Stomach smooth muscle (tissue), 2 donors: ENCODE data around the gene CLEC4G.

Experiments
- H3K27ac ChIP-seq: one replicate; pipeline ENCODE4 v1.7.0; 2013; ENCODE audit warnings: mild to moderate bottlenecking, low read length, inconsistent platforms
- H3K27me3 ChIP-seq, 2 donors: one replicate each; pipeline ENCODE4 v1.7.0; 2013; ENCODE audit warnings: low read length in 2 of 2; ENCODE audit not compliant: insufficient read depth in 2 of 2, control insufficient read depth in 1 of 2
- H3K36me3 ChIP-seq, 2 donors: one replicate each; pipeline ENCODE4 v1.7.0; 2013; ENCODE audit warnings: low read length in 2 of 2; ENCODE audit not compliant: control insufficient read depth in 2 of 2, insufficient read depth in 2 of 2
- H3K4me1 ChIP-seq: one replicate; pipeline ENCODE4 v1.7.0; 2013; ENCODE audit warnings: low read length; ENCODE audit not compliant: control insufficient read depth, insufficient read depth
- H3K4me3 ChIP-seq, 2 donors: one replicate each; pipeline ENCODE4 v1.7.0; 2013; ENCODE audit warnings: low read length in 2 of 2
- H3K9ac ChIP-seq, 2 donors: one replicate each; pipeline ENCODE4 v1.7.0; 2013; ENCODE audit warnings: low read length in 2 of 2, mild to moderate bottlenecking in 1 of 2
- H3K9me3 ChIP-seq, 2 donors: one replicate each; pipeline ENCODE4 v1.7.0; 2013; ENCODE audit warnings: low read length in 2 of 2; ENCODE audit not compliant: control insufficient read depth in 2 of 2
- donor health status: healthy.
- donor health status: Pancreatic carcinoma.

CLEC4G gene, protein sequence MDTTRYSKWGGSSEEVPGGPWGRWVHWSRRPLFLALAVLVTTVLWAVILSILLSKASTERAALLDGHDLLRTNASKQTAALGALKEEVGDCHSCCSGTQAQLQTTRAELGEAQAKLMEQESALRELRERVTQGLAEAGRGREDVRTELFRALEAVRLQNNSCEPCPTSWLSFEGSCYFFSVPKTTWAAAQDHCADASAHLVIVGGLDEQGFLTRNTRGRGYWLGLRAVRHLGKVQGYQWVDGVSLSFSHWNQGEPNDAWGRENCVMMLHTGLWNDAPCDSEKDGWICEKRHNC

DNA sequence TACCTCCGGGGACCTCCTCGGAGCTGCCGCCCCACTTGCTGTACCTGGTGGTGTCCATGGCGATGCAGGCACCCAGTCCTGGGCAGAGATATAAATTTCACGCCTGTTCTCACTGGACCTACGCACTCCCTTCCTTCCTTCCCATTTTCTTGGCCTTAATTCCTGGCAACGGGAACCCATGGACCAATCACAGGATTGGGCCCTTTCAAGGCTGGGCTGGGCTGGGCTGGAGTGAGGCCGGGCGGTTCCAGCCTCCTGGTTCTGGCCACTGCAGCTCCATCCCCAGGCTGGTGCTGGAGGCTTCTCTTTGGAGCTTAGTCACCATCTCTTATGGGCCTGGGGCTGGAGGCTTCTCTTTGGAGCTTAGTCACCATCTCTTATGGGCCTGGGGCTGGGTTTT, at the start of gene CLEC4G:
Gene CLEC4G (minus strand): TSS at position 66 of the 400 bp plus-strand sequence. CDS start 8 bp downstream, at position 58.
- H3K4me3 ChIP-seq = no peak within 1 kb of the TSS
- no peak within 1 kb of the TSS for H3K27ac ChIP-seq
- H3K36me3 ChIP-seq = no peaks in the 10 kb centered on the region
- no peak within 1 kb of the TSS for H3K9ac ChIP-seq
- no peaks in the 10 kb centered on the region for H3K9me3 ChIP-seq
- H3K27me3 ChIP-seq = peaks cover 29 to 42% of the 10 kb centered on the region in 2 donors
- H3K4me1 ChIP-seq = peaks cover 3% of the 10 kb centered on the region

DNA sequence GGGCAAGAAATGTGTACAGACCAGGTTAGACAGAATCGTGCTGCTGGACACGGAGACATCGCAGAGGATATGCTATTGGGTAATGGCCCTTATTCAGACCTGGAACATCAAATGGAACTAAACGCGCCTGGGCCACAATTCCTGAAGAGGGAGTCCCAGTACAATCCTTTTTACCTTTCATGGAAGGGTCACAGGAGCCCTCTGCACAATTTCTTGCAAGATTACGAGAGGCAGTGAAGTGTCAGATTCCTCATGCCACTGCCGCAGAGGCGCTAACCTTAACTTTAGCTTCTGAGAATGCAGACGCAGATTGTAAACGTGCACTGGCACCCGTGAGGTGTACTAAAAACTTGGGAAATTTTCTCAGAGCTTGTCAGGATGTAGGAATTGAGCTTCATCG, 49.2 kb upstream of the CLEC4G start:
- Histone ChIP-seq H3K36me3 (no peaks in the 10 kb centered on the region), H3K4me1 (no peaks in the 10 kb centered on the region), H3K27ac (no peak overlapping the region), H3K9ac (no peak overlapping the region), H3K27me3 (peaks cover 14 to 25% of the 10 kb centered on the region in 2 donors), H3K4me3 (no peak overlapping the region), H3K9me3 (no peaks in the 10 kb centered on the region)

DNA sequence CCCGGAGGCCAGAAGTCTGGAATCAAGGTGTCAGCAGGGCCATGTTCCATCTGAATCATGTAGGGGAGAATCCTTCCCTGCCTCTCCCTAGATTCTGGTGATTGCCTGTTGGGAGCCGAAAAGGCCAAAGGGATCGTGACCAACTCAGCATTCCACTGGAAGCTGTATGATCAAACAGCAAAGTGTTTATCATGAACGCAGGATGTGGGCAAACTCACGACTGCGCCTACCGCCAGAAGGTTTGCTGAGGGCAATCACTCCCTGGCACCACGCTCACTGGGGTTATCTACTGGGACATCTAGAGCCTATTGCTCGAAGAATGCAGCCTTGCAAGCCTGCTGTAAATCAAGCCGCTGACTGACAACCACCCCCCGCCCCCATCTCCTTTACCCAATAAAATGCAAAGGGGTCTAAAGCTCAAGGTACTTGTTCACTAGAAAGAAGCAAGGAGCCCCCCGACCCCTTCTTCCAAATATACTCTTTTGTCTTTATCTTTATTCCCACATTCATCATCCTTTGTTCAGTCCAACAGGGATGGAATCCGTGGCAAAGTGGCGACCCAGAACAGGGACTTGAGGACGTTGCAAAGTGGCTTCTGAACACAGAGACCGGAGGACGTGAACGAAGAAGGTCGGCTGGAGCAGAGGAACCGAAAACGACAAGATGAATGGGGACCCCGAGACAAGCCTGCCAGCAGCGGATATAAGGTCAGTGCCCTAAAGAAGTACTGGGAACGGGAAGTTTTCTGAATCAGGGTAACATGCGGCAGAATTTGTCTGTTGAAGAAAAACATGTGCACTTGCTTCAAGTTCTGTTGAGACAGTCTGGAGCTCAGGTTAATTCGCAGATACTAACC, 47.9 kb upstream of the CLEC4G start:
- no peaks in the 10 kb centered on the region for H3K4me1 ChIP-seq
- H3K9ac ChIP-seq = no peak overlapping the region
- H3K27me3 ChIP-seq = peaks cover 13 to 25% of the 10 kb centered on the region in 2 donors
- no peak overlapping the region for H3K4me3 ChIP-seq
- H3K36me3 ChIP-seq = no peaks in the 10 kb centered on the region
- no peaks in the 10 kb centered on the region for H3K9me3 ChIP-seq
- H3K27ac ChIP-seq = no peak overlapping the region

DNA sequence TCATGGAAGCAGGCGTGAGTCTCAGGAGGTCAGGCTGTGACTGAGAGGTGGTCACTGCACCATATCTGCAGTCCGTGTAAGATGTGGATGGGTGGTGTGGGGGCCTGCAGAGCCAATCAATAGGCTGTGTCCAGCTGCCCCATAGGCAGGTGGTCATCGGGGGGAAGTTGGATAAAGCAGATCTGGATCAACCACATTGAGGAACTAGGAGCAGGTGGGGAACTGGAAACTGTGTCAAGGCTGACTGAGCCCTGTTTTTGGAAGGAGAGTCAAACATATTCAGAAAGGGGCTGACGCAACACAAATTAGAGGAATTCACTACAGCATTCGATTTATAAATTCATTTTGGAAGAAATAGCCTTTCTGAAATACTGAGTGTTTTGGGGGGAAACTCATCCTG, 46.2 kb upstream of the CLEC4G start:
- Histone ChIP-seq H3K27ac (no peak overlapping the region), H3K4me3 (no peak overlapping the region), H3K9me3 (no peaks in the 10 kb centered on the region), H3K36me3 (no peaks in the 10 kb centered on the region), H3K4me1 (no peaks in the 10 kb centered on the region), H3K9ac (no peak overlapping the region), H3K27me3 (peaks cover 8 to 18% of the 10 kb centered on the region in 2 donors)

DNA sequence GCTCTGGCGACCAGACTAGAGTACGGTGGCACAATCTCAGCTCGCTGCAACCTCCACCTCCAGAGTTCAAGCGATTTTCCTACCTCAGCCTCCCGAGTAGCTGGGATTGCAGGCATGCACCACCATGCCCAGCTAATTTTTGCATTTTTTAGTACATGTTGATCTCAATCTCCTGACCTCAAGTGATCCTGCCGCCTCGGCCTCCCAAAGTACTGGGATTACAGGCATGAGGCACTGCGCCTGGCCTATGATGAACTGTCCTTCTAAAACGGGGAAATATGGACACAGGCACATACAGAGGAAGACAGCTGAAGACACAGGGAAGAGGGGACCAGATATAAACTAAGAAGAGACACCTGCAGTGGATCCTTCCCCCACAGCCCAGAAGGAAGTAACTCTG, 43.9 kb upstream of the CLEC4G start:
- H3K9ac ChIP-seq = no peak overlapping the region
- no peak overlapping the region for H3K27ac ChIP-seq
- no peaks in the 10 kb centered on the region for H3K9me3 ChIP-seq
- no peaks in the 10 kb centered on the region for H3K4me1 ChIP-seq
- H3K27me3 ChIP-seq = peaks cover 6 to 10% of the 10 kb centered on the region in 2 donors
- H3K4me3 ChIP-seq = no peak overlapping the region
- no peaks in the 10 kb centered on the region for H3K36me3 ChIP-seq

DNA sequence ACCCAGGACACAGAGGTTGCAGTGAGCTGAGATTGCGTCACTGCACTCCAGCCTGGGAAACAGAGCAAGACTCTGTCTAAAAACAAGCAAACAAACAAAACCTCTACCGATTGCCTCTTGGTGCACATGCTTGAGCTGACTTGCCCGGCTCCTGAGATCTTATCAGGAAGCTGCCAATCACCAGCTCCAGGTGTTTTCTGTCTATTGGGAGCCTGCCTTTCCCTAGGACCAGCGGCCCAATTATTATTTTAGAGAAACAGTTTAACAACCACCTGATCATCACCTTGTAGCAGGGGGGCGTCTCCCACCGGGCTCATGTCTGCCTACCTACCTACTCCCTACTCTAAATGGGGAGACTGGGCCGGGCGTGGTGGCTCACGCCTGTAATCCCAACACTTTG, 41.9 kb upstream of the CLEC4G start:
- Histone ChIP-seq H3K9ac (no peak overlapping the region), H3K27ac (no peak overlapping the region), H3K4me1 (no peaks in the 10 kb centered on the region), H3K27me3 (peaks cover 0 to 6% of the 10 kb centered on the region in 2 donors), H3K9me3 (no peaks in the 10 kb centered on the region), H3K36me3 (no peaks in the 10 kb centered on the region), H3K4me3 (no peak overlapping the region)

DNA sequence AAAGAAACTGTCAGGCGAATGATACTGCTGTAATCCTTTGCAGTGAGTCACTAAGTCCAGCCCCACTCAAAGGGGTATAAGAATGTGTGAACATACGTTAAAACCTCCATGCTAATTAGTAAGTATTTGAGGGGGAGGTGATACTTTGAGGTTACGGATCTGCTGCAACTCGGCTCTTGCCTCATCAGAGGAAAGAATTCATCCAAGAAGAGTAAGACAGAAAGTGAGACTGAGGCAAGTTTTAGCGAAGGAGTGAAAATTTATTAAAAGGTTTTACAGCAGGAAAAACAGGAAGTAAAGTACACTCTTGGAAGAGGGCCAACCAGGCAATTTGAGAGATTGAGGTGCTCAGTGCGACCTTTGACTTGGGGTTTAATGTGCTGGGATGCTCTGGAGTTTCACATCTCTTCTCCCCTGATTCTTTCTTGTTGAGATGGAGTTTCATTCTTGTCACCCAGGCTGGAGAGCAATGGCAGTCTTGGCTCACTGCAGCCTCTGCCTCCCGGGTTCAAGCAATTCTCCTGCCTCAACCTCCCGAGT, 40.9 kb upstream of the CLEC4G start:
- H3K36me3 ChIP-seq = no peaks in the 10 kb centered on the region
- H3K4me3 ChIP-seq = no peak overlapping the region
- no peaks in the 10 kb centered on the region for H3K4me1 ChIP-seq
- H3K27me3 ChIP-seq = peaks cover 0 to 4% of the 10 kb centered on the region in 2 donors
- H3K9me3 ChIP-seq = no peaks in the 10 kb centered on the region
- H3K27ac ChIP-seq = no peak overlapping the region
- H3K9ac ChIP-seq = no peak overlapping the region

DNA sequence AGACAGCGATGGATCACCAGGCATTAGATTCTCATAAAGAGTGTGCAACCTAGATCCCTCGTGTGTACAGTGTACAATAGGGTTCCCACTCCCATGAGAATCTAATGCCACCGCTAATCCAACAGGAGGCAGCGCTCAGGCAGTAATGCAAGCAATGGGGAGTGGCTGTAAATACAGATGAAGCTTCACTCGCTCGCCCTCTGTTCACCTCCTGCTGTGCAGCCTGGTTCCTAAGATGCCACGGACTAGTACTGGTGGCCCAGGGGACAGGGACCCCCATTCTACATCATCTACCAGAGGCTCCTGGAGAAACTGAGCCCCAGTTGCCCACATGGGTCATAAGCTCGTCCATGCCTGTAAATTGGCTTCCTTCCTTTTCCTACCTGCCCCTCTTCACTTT, 39.2 kb upstream of the CLEC4G start:
- Histone ChIP-seq H3K9ac (no peak overlapping the region), H3K9me3 (no peaks in the 10 kb centered on the region), H3K27ac (no peak overlapping the region), H3K36me3 (no peaks in the 10 kb centered on the region), H3K27me3 (peaks cover 0 to 9% of the 10 kb centered on the region in 2 donors), H3K4me1 (no peaks in the 10 kb centered on the region), H3K4me3 (no peak overlapping the region)

DNA sequence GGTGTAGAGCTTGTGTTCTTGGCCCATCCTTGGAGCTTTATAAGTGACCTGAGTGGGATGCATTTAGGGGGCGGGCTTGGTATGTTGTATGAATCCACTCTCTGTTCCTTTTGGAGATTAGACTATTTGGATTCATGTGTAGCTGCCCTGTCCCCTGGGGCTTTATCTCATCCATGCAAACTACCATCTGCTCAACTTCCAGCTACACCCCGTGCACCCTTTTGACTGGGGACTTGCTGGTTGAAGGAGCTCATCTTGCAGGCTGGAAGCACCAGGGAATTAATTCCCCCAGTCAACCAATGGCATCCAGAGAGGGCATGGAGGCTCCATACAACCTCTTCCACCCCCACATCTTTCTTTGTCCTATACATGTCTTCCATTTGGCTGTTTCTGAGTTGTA, 37.3 kb upstream of the CLEC4G start:
- Histone ChIP-seq H3K27me3 (peaks cover 0 to 9% of the 10 kb centered on the region in 2 donors), H3K4me1 (no peaks in the 10 kb centered on the region), H3K9ac (no peak overlapping the region), H3K27ac (no peak overlapping the region), H3K36me3 (no peaks in the 10 kb centered on the region), H3K9me3 (no peaks in the 10 kb centered on the region), H3K4me3 (no peak overlapping the region)

DNA sequence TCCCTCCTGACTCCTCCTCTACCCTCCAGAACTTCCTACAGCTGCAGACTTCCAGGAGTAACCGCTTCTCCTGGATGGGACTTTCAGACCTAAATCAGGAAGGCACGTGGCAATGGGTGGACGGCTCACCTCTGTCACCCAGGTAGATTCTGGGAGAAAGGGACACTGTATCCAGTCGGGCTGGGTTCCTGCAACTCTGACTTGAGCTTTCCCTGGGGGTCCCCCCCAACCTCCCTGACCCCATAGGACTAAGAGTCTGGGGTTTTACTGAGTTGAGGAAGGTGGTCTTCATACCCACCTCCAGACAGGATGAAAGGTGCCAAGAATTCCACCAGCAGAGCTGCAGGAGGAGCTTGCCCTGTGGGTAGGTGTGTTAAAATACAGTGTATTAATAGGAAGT, 35.6 kb upstream of the CLEC4G start:
- H3K4me1 ChIP-seq = no peaks in the 10 kb centered on the region
- no peaks in the 10 kb centered on the region for H3K9me3 ChIP-seq
- H3K9ac ChIP-seq = no peak overlapping the region
- no peak overlapping the region for H3K27ac ChIP-seq
- no peak overlapping the region for H3K4me3 ChIP-seq
- H3K27me3 ChIP-seq = peaks cover 0 to 12% of the 10 kb centered on the region in 2 donors
- H3K36me3 ChIP-seq = no peaks in the 10 kb centered on the region
